CMK (cell line): Measurements from ENCODE around the gene SETD7.
"Not testable (repeated sequence)": the region's sequence is repeated elsewhere in the genome, so short reads cannot be mapped to it uniquely, and the experiment has no call there.

ENCODE experiments used
- DNase-seq: peaks from one replicate; pipeline ENCODE4 v3.0.0-alpha.2; 2010; ENCODE audit warnings: low read depth

Gene SETD7

GRCh38 chr4:139509727-139510410 is 46.1 kb downstream of the SETD7 start:
- DNase-seq, result no peak

DNA sequence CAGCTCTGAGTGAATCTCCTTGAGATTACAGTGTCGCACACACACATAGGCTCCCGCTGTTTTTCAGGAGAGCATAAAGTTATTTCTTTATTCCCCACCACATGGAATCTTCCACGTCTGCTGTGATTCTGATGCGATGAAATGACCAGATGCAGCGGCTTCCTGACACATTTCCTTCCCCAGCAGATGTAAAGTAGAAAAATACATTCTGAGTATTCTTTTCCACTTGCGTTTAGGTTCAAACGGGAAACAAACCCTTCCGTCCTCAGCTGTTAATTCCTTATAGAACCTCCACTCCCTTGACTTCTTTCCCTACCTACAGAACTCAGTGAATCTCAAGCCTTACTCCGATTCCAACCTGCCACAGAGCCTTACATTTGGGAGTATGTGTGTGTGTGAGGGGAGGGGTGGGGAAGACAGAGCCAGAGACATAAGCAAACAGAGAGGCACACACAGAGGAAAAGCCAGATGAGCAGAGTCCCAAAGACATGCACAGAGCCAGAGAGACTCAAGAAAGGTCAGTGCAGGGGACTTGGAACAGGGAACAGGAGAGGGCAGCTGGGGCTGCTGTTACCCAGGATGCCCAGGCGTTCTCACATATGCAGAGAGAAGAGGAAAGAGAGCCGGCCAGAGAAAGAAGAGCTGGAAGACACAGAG is 47.3 kb downstream of the SETD7 start:
- DNase-seq, result no peak

DNA sequence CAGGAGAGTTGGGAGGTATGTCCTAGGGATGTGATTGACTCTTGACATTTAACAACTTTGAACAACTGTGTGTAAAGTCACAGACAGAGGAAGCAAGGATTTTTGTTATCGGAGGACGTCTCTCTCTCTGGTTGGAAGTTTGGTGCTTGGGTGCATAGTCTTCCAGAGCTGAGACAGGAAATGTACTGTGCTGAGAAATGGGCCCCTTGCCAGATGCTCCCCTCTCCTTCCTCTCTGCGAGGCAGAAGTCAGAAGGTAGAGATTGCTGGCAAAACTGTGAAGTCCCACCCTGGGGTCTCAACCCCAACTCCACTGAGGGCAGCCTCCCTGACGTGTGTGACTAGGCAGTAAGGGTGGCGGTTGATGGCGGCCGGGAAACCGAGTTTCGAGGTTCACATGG is 49.2 kb downstream of the SETD7 start:
- no peak for DNase-seq

GRCh38 chr4:139503622-139504166 is 52.3 kb downstream of the SETD7 start:
- no peak for DNase-seq

DNA sequence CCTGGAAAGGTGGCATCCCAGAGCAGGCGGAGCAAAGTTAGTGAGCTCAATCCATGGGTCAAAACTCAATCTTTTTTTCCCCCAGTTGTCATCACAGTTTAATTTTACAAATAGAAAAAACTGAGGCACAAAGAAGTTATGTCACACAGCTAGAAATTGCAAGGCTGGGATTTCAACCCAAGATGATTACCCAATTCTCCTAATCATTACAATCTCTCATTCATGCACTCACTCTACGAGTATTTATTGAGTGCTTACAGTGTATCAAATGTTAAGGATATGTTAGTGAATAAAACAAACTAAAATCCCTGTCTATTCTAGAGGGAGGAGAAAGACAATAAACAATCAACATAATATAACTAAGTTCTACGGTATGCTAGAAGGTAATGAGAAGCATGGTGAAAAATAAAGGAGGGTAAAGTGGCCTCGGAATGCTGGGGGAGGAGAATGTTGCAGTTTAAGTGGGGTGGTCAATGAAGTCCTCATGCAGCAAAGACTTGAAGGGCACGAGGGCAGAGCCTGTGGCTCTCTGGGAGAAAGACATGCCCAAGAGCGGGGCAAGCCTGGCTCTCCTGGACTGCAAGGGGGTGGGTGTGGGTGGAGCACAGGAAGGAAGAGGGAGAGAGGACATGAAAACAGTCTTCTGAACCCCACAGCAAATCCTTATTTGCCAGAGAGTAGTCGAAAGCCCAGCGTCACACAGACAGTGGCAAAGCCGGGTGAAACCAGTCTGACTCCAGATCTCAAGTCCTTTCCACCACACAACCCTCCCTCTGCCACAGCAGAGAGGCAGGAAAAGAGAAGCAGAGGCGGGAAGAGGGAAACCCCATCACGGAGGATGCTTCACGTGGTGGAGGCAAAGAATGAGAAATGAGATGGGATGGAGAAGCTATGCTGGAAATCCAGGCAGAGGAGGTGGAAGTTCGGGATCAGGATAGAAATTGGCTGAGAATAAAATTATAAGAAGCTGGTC is 53.8 kb downstream of the SETD7 start:
- no peak for DNase-seq

GRCh38 chr4:139501527-139501926 is 54.5 kb downstream of the SETD7 start:
- no peak for DNase-seq

GRCh38 chr4:139501117-139501516 is 54.9 kb downstream of the SETD7 start:
- DNase-seq, result no peak

- DNase-seq, result no peak
Observed at GRCh38 chr4:139499186-139499585, 56.8 kb downstream of the SETD7 start.

DNA sequence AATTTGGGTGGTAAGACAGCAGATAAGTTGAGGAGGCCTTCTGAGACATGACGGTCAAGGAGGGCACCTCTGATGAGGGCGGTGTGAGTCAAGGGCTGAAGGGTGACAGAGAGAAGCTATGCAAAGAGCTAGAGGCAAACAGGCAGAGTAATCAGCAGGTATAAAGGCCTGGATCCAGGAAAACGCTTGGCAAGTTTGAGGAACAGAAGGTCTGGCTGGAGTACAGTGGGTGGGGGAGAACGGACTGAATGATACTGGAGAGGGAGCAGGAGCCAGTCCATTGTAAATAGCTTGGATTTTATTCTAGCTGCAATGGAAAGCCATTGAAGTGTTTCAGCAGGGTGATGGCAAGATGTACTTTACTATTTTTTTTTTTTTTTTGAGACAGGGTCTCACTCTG is 62.8 kb downstream of the SETD7 start:
- no peak for DNase-seq

- DNase-seq, result no peak
Observed at GRCh38 chr4:139492429-139492828, 63.6 kb downstream of the SETD7 start.

DNA sequence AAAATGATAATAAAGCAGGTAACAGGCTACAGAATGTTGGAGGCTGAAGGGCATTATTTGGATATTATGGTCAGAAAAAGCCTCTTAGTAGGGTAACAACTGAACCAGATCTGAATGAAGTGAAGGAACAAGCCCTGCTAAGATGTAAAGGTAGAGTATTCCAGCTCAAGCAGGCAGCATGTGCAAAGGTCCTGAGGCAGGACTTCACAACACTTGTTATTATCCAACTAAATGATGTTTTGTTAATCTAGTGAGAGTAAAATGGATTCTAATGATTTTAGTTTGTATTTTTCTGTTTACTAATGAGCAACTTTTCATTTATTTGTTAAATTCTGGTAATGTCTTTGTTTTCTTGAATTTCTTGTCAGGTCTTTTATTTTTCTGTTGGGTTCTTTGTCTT is 66.4 kb downstream of the SETD7 start:
- no peak for DNase-seq

DNA sequence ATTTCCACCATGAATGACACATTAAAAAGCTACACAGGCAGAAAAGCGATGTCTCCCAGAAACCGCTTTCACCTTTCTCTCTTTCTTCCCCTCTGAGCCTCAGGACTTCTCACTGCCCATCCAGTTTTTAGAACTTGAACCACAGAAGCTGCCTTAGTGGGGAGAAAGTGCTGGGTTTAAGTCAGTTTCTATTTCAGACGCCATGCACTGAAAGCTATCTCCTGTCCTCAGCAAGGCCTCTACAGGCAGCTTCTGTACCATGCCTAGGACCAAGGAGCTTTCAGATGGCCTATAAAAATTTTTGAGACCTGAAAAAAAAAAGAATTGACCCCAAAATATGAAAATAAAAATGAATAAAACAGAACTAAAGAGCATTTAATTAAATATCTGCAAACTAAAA is 67.6 kb downstream of the SETD7 start:
- DNase-seq, result no peak

DNA sequence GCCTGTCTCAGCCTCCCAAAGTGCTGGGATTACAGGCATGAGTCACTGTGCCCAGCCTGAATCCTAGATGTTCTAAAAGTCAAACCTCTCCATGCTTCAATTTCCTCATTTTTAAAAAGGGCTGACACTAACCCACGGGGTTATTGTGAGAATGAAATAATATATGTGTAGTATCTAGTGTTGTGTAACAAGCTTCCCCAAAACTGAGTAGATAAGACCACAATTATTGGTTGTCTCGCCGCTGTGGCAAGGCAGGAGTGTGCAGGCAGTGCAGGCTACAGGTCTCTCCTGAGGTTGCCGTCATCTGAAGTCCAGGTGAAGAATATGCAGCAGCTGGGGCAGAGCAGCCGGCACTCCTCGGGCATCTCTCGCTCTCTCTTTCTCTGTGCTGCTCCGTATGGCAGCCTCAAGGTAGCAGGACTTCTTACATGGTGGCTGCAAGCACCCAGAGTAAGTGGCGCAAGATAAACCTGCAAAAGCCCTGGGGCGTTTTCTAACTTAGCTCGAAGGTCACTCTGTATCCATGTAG is 71.2 kb downstream of the SETD7 start:
- no peak for DNase-seq

DNA sequence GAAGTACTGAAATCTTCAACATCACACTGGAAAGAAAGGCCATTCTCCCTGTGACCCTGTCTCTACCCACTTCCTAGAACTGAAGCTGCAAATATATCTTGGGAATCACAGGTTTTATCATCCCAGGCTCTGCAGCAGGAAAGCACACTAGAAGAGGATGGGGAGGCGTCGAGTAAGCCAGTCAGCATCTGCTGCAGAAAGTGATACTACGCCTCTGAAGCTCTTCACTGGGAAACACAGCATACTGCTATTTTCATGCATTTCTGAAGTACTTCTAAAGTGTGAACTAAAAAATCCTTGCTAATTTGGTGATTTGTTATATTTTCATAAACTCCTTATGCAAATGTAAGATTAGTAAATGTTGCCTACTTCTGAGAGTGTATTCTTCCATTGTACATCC is 73.0 kb downstream of the SETD7 start:
- no peak for DNase-seq

GRCh38 chr4:139481465-139481864 is 74.6 kb downstream of the SETD7 start:
- no peak for DNase-seq

DNA sequence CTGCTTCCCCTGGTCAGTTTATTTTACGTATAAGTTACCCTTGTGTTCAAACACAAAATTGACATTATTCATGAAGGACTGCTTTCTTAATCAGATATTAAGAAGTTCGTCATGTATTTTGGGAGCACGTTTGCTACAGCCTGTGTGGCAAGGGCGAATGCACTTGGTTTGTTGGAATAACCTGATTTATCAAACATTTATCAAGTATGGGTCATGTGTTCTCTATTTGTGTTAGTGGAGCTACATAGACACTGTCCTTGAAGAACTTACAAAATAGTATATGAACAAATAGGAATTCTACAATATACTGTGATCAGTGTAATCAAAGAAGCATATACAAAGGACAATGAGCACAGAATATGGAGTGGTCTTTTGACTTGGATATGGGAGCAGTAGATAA is 79.7 kb downstream of the SETD7 start:
- DNase-seq, result no peak

DNA sequence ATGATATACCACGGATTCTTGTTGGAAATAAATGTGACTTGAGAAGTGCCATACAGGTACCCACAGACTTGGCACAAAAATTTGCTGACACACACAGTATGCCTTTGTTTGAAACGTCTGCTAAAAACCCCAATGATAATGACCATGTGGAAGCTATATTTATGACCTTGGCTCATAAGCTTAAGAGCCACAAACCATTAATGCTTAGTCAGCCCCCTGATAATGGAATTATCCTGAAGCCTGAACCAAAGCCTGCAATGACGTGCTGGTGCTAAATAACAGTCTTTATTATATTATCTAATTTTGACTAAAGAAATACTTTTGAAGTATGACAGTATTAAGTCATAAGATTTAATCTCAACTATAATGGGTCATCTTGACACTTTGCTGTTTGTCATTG is 83.2 kb downstream of the SETD7 start:
- no peak for DNase-seq

- DNase-seq, result no peak
Observed at GRCh38 chr4:139470997-139471665, 84.9 kb downstream of the SETD7 start.

GRCh38 chr4:139470295-139470694 is 85.7 kb downstream of the SETD7 start:
- no peak for DNase-seq

DNA sequence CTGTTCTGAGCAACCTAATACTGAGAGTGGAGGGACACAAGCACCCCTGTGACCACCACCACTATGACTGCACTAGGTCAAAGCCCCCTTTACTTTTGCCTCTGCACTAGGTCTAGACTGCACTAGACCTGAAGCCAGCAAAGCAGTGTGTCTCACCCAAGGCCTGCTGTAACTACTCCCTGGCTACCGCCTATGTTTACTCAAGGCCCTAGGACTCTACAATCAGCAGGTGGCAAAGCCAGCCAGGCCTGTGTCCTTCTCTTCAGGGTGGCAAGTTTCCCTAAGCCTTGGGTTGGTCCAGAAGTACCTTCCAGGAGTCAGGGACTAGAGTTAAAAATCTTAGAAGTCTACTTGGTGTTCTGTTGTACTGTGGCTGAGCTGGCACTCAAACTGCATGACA is 86.2 kb downstream of the SETD7 start:
- no peak for DNase-seq

DNA sequence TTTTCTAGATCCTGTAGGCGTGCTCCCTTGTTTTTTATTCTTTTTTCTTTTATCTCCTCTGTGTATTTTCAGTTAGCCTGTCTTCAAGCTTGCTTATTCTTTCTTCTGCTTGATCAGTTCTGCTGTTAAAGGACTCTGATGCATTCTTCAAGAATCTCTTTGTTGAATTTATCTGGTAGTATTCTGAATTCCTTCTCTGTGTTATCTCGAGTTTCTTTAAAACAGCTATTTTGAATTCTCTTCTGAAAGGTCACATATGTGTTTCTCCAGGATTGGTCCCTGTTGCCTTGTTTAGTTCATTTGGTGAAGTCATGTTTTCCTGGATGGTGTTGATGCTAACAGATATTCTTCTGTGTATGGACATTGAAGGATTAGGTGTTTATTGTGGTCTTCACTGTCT is 86.8 kb downstream of the SETD7 start:
- no peak for DNase-seq

- not testable (repeated sequence) for DNase-seq
Observed at GRCh38 chr4:139468756-139469155, 87.3 kb downstream of the SETD7 start.
